Measurements from ENCODE around the gene ANKS3.

DNA sequence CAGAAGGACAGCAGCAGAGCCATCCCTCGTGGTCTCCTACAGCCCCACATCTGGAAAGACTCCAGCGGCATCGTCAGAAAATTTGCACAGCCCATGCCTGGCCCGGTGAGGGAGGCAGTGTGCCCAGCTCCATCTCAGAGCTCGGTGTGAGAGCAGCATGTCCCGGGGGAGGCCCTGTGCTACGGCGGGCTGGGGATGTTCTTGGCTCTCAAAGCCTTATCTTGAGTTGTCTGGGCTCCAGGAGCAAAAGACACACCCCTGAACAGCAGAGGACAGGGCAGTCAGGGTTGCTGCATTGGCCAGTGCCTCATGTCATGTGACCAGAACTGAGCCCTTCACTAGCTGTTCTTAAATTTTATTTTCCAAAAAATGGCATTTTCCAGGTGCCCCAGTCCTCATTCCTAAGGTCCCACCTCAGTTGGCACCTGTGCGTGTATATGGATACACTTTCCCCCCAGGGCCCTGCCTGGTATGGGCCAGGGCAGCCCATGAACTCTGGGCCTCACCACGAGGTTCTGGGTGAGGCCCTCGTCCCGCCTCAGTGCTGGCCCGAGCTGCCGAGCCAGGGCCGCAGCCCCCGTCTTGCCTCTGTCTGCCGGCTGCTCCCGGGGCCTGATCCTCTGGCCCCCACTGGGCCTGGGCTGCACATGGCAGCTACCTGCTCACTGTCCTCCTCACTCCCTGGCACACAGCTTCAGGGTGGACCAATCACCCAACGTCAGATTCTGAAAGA lies 37.7 kb downstream of the ANKS3 start:
- TF ChIP-seq, protein P1, sequence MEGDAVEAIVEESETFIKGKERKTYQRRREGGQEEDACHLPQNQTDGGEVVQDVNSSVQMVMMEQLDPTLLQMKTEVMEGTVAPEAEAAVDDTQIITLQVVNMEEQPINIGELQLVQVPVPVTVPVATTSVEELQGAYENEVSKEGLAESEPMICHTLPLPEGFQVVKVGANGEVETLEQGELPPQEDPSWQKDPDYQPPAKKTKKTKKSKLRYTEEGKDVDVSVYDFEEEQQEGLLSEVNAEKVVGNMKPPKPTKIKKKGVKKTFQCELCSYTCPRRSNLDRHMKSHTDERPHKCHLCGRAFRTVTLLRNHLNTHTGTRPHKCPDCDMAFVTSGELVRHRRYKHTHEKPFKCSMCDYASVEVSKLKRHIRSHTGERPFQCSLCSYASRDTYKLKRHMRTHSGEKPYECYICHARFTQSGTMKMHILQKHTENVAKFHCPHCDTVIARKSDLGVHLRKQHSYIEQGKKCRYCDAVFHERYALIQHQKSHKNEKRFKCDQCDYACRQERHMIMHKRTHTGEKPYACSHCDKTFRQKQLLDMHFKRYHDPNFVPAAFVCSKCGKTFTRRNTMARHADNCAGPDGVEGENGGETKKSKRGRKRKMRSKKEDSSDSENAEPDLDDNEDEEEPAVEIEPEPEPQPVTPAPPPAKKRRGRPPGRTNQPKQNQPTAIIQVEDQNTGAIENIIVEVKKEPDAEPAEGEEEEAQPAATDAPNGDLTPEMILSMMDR (conservative IDR thresholded peaks at IDR 0.05; ENCODE audit: low read length): no peak
- TF ChIP-seq EZH2phosphoT487 (IDR thresholded peaks at IDR 0.05; ENCODE audit: borderline replicate concordance, low read depth, low read length): no peak
